Stimulated activated CD4-positive, alpha-beta T cell treated with anti-CD3 and anti-CD28 coated beads, Interleukin-4, amount 100 ng/mL, for 48 hours (primary cell): ENCODE measurements around the gene CACNA1S.

Experiments used
- DNase-seq, 2 donors: peaks; one replicate each; pipeline ENCODE4 v3.0.0-alpha.2; 2020; ENCODE audit warnings: low read depth in 2 of 2

Gene CACNA1S

DNA sequence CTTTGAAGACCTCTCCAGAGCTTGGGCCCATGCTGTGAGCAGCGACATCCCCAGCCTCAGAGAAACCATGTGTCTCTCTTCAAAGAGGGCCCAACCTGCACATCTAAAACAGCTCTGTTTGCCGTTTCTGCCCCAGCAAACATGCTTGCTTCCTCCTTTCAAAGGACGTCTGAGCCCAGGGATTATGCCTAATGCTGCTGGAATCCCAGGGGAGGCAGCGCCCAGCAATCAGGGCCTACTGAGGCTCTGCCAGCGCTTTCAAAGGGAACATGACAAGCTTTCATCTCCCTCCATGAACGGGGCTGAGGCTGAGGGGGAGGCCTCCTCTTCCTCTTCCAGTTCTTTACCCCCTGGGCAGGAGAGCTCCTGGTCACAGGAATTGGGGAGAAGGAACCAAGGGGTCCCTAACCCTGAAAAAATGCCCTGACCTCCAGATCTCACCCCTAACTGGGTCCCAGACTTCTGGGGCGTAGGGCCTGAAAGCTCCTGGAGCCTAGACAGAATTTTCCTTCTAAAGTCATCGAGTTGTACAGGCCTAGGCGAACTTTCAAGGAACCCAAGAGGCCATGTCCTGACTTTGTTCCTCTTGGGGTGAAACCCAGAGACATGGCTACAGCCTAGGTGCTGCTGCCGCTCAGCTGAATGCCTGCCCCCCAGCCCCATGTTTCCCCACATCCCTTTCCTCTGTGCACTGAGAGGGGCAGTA lies 28.2 kb upstream of the CACNA1S start:
- no peak for DNase-seq

DNA sequence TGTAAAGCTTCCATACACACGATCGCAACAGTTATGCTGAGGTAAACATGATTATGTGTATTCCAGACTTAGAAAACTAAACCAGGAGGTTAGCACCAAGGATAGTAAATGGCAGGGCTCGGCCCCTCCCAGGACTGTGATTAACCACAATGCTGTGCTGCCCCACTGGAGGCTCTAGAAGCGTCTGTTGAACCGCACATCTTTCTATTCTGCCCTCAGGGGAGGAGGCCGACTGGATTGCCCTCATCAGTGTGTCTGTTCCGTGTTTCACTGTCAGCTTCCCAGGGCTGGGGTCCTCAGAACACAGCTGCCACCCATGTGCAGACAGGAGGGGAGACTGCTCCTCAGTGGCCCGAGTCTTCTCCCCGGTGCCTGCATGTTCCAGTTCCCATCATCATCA lies 27.5 kb upstream of the CACNA1S start:
- DNase-seq, result no peak

DNA sequence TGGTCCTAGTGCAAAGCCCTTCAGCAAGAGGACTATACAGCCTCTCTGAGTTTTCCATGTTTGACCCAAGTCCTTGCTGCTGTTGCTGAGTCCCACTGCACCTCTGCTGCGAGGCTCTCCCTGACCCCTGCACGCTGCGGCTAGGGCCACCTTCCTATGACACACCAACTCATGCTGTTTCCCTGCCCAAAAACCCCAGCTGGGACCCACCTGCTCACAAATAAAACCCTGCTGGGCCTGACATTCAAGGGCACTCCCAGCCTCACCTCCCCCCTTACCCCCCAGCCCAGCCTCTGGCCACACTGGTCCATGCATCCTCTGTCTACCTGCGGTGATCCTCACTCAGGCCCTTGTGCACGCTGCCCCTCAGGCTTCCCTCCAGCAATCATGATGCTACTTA lies 27.1 kb upstream of the CACNA1S start:
- no peak for DNase-seq

DNA sequence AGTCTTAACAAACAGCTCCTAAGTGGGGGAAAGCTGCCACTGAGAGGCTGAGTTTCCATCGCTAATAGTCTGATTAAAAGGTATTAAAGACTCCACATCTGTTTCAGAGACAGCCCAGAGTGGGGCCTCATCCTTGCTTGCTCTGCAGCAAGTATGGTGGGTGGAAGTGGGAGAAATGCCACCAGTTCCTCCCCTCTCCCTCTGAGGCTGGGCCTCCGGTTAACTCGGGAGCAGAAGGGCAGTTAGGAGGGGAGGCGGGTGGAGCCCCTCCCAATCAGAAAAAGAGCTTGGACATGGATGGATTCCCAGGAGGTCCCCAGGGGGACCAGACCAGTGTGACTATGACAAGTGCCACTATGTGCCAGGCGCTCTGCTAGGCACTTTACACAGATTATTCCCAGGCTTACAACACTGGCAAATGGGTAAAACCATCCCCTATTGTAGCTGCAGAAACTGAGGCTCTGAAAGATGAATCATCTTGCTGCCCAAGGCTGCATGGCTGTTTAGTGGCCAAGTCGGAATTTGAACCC lies 26.1 kb upstream of the CACNA1S start:
- no peak for DNase-seq

DNA sequence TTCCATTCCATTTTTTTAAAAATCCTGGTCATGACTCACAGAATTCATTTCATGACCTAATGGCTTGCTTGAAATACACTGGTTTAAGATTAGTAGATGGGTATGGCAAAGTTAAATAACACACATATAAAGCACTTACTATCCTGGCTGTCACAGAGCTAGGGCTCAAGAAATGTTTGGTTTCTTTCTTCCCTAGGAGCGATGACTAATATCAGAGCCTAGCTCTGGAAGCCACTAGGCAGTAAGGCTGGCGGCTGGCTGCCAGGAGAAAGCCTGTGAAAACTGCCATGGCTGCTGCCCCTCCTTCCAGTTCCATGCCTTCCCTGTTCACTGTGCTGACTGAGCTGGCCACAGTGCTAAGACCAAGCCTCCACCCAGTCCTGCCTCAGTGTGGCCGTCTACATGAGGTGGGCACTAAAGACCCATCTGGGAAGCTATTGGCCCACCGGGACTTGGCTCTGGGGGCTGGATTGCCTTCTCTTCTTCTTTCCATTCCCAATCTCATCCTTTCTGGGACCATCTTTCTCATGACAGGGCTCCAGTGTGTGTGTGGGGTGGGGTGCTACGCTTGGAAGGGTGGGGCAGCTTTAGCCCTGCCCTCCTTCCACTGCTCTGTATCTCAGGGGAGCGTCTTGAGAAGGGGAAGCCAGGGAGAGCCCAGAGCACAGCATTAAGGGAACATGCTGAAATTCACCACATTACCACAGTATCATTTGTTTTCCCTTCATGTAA lies 25.5 kb upstream of the CACNA1S start:
- no peak for DNase-seq

DNA sequence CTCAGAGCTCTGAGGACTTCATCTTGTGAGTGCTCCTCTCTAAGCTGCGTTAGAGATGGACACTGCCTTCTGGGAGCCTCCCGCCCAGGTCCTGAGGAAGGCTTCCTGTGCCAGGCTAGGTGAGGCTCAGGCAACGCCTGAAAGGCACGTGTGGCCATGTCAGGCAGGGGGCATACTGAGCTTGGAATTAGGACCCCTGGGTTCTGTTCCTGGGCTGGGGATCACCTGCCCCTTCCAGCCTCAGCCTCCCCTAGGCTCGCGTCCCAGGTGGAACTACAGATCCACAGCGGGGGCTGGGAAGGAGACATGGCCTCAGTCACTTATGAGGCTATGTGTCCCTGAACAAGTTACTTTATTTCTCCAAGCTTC lies 24.8 kb upstream of the CACNA1S start:
- DNase-seq, result no peak

DNA sequence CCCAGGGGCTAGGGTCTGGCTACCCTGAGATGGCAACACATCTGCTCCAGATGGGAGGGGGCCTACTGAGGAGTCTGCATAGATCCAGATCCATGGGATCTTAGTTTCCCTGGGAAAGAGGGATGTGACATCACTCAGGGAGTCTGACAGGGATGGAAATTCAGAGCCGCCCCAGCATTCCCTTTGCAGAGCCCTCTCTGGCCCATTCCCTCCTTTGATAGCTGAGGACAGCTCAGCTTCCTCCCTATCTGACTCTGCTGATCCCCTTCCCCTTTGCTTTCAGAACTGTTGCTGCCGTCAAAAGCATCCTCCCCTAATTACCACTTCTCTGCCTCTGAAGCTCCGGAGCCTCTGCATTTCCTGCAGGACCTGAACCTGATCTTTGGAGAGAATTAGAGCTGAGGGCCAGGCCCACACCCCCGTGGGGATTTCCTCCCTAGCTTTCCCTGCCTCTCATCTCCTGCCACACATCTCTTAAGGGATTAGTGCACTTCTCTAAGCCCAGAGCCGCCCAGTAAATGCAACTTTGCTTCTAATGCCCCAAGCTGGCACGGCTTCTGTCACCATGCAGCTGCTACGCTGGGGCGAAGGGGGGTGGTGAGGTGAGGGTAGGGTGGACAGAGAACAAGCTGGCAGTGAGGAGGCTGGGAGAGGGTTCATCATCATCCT lies 24.3 kb upstream of the CACNA1S start:
- DNase-seq, result no peak

DNA sequence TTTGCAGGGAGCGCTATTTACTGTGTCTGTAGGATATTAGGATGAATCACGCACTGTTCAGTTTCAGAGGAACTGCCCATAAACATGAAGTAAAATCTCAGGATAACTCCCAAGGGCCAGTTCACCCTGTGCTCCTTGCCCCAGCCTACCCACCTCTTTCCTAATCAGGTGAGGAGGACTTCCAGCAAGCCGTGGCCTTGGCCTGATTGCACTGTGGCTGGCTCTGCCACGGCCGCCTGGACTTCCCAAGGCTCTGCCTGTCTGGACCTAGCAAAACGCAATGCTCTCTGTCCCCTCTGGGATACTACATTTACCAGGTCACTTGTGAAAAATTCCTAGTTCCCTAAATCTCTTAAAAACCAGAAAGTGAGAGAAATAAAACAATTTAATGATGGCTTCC lies 22.2 kb upstream of the CACNA1S start:
- DNase-seq, result no peak

DNA sequence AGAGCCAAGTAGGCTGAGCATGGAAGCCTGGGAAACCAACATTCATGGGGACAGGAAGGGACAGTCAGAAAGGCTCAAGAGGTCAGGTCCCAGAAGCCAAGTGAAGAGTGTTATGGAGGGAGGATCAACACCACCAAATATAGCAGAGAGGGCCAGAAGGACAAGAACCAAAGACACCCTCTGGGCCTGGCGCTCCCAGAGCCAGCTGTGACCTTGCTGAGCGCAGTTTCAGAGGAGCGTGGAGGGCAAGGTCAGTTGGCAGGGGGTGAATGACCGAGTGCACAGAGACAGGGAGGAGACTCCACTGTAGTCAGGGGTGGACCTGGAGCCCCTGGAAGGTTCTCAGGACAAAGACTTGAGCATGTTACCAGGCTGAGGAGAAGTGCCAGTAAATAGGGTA lies 19.2 kb upstream of the CACNA1S start:
- DNase-seq, result no peak

DNA sequence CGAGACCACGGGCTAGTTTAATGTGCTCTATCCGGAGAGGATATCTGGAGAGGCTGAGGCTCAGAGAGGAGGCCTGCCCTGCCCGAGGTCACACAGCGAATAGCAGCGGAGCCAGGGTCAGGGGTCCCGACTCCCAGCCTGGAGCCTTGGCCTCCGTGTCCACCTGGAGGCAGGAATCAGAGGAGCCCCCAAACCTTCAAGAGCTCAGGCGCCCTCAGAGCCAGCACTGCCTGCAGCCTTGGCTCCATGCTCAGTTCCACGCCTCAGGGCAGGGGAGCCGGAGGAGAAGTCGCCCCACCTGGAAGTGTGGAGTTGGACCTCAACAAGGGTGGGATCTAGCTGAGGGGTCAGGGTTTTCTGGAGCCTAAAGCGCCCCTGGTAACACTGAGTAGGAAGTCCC lies 16.7 kb upstream of the CACNA1S start:
- DNase-seq, result no peak

DNA sequence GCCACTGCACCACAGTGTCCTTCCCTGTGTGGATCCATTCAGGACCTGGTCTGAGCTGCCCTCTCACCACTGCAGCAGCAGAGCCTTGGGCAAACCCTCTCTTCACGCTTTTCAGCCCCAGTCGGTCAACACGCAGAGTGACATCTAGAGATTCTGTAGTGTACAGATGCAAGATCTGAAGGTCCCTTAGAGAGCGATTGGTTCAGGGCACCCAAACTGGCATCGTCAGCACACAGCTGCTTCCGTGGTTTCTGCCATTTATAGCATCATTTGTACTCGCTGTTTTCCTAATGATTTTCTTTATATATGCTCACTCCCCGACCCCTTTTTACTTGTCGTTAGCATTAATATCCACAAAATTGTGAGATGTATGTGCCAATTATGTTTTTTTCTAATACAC lies 16.2 kb upstream of the CACNA1S start:
- DNase-seq, result no peak

DNA sequence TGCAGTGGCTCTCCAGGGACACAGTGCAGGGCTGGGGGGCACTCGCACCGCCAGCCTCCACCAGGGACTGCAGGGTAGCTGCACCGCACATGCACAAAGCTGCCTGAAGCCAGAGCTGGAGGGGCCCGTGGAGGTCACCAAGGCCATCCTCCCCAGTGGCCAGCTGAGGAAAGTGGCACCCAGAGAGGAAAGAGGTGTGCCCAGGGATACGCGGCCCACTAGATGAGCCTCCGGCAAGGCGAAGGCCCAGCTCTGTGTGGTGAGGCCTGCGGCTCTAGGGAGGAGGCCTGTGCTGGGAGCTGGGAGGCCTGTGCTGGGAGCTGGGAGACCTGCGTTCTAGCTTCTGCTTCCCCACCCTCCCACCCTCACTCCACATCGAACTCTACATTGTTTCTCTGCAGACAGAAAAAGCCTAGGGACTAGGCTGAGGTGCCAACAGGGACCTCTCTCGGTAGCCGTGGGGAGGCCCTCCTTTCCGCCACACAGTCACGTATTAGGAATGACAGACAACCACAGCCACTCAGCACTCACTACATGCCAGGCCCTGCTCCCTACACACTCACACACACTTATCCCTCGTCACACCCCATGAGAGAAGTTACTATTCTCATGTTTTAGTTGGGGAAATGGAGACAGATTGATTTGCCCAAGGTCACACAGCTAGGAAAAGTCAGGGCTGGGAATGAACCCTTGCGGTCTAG lies 15.7 kb upstream of the CACNA1S start:
- DNase-seq, result no peak

DNA sequence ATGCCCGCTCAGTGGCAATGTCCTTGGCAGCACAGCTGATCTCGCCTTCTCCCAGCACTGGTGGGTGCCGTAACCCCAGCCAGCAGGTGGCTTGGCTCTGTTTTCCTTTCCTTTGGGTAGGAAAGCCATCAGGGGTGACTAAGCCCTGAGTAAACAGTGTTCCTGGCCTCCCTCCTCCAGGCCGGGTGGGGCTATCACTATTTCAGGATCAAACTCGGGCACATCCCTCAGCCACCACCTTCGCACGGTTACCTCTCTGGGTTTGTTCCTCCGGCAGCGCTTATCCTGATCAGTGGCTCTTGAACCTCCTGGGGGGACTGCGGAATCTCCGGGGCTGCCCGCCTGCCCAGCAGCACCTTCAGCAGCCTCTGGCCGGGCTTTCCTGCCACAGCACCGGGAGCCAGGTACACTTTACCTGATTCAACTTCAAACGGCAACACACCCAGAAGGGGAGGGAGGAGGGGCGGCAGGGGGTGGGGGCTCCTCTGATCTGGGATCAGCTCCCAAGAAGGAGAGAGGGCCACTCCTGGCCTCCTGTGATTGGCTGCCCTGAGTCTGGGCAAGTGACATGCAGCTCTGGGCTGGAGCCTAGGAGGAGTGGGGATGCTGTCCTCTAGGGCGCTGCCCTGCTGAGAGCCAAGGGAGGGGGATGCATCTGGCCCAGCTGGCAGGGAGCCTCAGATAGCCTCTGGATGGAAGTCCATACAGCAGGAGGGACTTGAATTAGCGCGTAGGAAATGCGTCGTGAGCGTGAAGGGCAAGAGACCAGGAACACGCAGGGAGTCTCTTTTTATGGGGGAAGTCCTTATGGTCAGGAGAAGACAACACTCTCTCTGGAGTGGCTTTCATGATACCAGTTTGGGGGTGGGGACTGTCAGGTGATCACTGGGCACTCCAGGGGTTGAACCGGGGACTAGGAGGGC lies 14.9 kb upstream of the CACNA1S start, which contains the start of gene ASCL5:
Gene ASCL5 (minus strand): TSS at position 353 of the 923 bp plus-strand sequence. CDS start 11,812 bp downstream, outside the sequence.
- no peak for DNase-seq

DNA sequence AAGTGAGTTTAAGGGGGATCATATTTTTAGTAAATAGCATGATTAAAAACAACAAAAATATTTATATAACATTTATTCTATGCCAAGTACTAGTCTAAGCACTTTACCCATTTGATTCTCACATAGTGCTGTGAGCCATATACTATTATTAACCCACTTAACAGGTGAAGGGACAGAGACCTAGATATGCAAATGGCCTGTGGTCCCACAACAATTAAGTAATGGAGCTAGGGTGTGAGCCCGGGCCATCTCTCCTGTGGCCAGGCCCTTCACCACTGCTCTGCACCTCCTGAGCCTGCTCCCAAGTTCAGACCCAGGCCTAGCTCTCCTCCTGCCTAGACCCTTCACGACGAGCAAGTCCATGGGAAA lies 14.2 kb upstream of the CACNA1S start:
- DNase-seq, result no peak

DNA sequence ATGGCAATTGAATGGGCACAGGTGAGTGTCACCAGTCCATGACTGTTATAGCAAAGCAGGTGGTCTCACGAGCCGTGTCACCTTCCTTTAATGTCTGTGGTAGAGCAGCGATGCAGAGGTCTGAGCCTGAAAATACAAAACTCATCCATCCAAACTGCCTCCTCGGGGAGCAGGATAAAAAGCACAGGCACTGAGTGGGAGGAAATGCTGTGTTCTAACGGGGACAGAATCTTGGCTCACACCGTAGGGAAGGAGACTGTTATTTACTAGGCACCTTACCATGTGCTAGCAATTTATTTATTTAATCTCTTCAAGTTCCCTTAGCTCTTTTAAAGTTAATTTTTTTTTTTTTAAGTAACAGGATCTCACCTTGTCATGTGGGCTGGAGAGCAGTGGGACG lies 13.6 kb upstream of the CACNA1S start:
- DNase-seq, result no peak

DNA sequence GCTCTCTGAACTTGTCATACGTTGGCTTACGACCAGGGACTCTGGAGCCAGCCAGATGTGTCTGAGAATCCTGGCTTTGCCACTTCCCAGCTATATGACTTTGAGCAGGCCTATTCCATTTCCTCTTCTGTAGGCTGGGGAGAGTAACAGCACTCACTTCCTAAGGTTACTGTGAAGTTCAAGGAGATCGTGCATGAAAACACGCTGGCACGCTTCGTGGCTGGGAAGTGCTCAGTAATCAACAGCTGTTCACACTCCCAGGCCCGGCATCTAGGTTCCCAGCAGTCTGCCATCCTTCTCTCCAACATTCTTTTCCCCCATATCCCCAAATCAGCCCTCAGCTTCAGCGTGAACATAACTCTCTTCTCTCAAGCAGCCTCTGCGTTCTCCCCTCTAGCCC lies 12.8 kb upstream of the CACNA1S start:
- DNase-seq, result no peak

DNA sequence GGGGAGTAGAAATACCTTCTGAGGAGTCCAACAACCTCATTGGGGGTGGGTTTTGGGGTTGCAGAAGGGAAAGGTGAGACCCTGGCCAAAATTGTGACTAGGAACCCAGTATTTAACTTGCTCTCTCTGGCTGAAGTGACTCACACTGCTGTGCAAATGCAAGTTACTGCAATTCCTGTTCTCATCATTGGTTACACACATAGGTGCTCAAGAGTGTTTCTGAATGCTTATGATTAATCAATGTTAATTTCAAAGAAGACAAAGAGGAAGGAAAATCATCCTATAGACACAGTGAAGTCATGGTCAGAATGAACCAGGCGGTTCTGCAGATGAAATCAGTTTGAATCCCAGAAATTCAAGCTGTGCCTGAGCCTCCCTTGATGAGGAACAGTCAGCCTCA lies 11.6 kb upstream of the CACNA1S start:
- DNase-seq, result no peak

DNA sequence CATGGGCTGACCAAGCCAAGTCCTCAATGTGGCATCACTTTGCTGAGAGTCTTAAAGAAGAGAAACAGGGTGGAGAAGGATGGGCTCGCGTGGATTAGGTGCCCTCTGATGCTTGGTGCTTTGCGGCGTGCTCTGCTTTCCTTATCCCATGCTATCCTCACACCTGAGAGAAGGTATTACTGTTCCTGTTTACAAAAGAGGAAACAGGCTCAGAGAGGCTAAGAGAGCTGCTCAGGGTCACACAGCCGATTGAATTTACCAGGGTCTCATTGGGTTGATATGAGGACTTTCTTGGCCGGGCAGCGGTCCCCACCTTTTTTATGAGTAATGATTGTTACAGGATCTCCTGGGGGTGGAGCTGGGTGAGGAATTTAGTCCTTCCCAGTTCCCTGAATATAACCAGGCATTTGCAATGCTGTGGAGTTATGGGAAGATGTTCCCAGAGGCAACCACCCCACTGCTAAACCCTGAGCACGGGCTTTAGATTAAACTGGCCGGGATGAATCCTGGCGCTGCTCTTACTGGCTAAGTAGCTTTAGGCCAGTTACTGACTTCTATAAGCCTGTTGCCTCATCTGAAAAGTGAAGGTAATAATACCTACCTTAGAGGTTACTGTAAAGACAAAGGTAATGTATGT lies 10.2 kb upstream of the CACNA1S start:
- no peak for DNase-seq

DNA sequence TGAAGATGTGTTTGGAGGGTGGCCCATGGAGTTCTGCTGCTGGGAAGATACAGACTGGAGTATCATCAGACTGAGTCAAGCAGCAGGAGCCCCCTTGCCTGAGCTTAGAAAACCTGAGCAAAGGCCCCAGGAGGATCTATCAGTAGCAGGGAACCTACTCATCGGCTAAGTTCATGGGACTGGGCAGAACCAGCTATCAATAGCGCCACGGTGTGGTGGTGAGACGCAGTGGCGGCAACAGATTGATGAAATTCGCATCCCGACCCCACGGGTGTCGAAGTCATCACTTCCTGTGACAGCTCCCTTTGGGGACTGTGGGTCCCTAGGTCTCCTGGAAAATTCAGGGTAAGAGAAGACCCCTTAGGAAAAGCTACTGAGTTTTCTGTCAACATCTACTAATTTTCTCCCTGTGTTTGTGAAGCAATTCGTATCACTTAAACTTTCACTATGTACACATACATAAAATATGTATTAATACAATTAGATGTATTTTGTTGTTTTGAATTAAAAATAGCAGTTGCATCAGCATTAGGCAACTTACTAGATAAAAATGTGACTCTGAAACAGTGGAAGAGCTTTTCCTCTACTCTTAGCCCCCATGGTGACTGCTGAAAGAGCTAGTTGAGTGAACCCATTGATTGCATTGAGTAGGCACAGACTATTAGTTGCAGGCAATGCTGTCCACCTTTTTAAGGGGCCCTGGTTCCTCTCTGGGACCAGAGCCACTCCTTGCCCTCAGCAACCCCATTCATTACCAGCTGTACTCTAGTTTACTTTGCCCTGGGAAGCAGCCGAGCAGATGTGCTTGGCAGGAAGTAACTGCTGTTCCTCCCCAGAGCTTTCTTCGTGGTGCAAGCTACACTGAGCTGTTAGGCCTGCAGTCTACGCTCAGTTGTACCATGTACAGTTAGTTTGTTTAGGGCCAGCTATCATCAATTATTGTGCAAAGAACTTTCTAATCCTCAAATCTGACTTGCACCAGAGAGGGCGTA lies 7.3 kb upstream of the CACNA1S start:
- DNase-seq, result peak; percentile 46 to 56
